Ovary (tissue), 9 donors: ENCODE data around the gene SLC25A36. TPM values are rescaled to one million over a fixed set of nuclear protein-coding genes. Genes with fewer than 3 reads are reported as not detected.
"Not testable (repeated sequence)": the region's sequence is repeated elsewhere in the genome, so short reads cannot be mapped to it uniquely, and the experiment has no call there.

Experiments used
- DNase-seq, 5 donors: peaks; one replicate each; pipeline ENCODE4 v3.0.0-alpha.2; 2019 to 2020
- H3K27ac ChIP-seq, 2 donors: fragments of 200-600 bp; one replicate each; pipeline versions ENCODE4 v1.5.1 to v1.8.0; 2019 to 2022
- H3K27me3 ChIP-seq: fragments of 200-600 bp; one replicate; pipeline ENCODE4 v1.8.0; 2022
- H3K36me3 ChIP-seq: fragments of 200-600 bp; sonication (generic); one replicate; pipeline ENCODE4 v1.5.1; 2019
- H3K4me1 ChIP-seq: one replicate; pipeline ENCODE4 v1.8.1; 2013; ENCODE audit warnings: mild to moderate bottlenecking, moderate library complexity; ENCODE audit not compliant: insufficient read depth
- H3K4me3 ChIP-seq: fragments of 200-600 bp; sonication (generic); one replicate; pipeline ENCODE4 v1.5.1; 2017
- H3K9me3 ChIP-seq, 2 donors: fragments of 200-600 bp in 1 of 2; sonication (generic) in 1 of 2; one replicate each; pipeline versions ENCODE4 v1.5.1 to v1.8.1; 2013 to 2019; ENCODE audit warnings: mild to moderate bottlenecking in 1 of 2, moderate library complexity in 1 of 2
- CTCF ChIP-seq, 3 donors: fragments of 450-650 bp in 2 of 3; fragments of 200-600 bp in 1 of 3; IDR thresholded peaks; one replicate each; pipeline versions ENCODE4 v1.5.1 to v1.8.0; 2016 to 2022; ENCODE audit warnings: antibody characterized with exemption in 3 of 3, mild to moderate bottlenecking in 1 of 3
- EP300 ChIP-seq: sonication (generic); formaldehyde crosslinking; IDR thresholded peaks from one replicate; pipeline ENCODE4 v1.6.1; 2017; ENCODE audit warnings: antibody characterized with exemption
- POLR2A ChIP-seq: fragments of 450-650 bp; IDR thresholded peaks from one replicate; pipeline ENCODE4 v1.6.1; 2017; ENCODE audit warnings: antibody characterized with exemption, mild to moderate bottlenecking, moderate library complexity
- WGBS, 3 donors: extraction: QIAGEN DNeasy Blood & Tissue Kit in 1 of 3; methylation state at CpG; one replicate each; pipeline versions ENCODE4 v1.1.5 to v1.1.7; 2013 to 2017; 5-methylcytosine and 5-hydroxymethylcytosine counted together
- intact Hi-C, 4 donors: fragments of 100-400 bp; cut with DNase I; formaldehyde crosslinking; loops; one replicate each; pipeline versions ENCODE4 v1.11.0 to v1.15.1; 2022 to 2023
- polyA plus RNA-seq, 2 donors: library from polyadenylated mRNA; stranded (reverse); fragments of 200-250 nt in 1 of 2; fragments of 350-450 nt in 1 of 2; fragmentation: Illumina TruSeq in 1 of 2; extraction: RNeasy Lipid Tissue Mini Kit (QIAGEN cat#74804) in 1 of 2; gene quantifications; one replicate each; pipeline ENCODE4 v1.2.3, GENCODE V29; 2013 to 2014
- total RNA-seq, 7 donors: library from RNA; depleted of rRNA in 2 of 7; stranded (reverse); fragments of >200 nt in 2 of 7; fragmentation: NEBNext Ultra II Directional in 3 of 7; extraction: Animal tissue kit (Norgen Biotek cat#: 25700) in 3 of 7; gene quantifications; one replicate each; pipeline versions ENCODE4 v1.1.0 to v1.2.4, GENCODE V29; 2016 to 2023
- donor health status: DM: no; HTN: no; CAD: no; lungs with moderate emphysema.
- donor health status: DM: no; HTN: no; CAD: no.
- donor health status: Bipolar disorder and iron deficiency.
- donor health status: DM: yes; HTN: yes; CAD: no.
- donor health status: DM: no; HTN: no; CAD: no.
- donor health status: DM: yes; HTN: yes; CAD: no.

SLC25A36 gene
- total and polyA plus RNA-seq, 9 donors: 34.7 to 99.3 (median 76.4) TPM

GRCh38 chr3:141011232-141011996, 69.8 kb downstream of the SLC25A36 start:
- peak; percentile 54 to 85 (median 74) for DNase-seq
- intact Hi-C loops: loop anchor here (5.0 to 10.0 kb wide), 2 partner anchors 91 to 93 kb away; no protein-coding TSS in a partner anchor
- Histone ChIP-seq H3K4me3 (no peak overlapping the region), H3K27ac (no peak overlapping the region), H3K27me3 (no peaks in the 10 kb centered on the region), H3K9me3 (no peaks in the 10 kb centered on the region), H3K36me3 (no peaks in the 10 kb centered on the region), H3K4me1 (peaks cover 2% of the 10 kb centered on the region)
- WGBS, 3 donors: 14 to 15% (median 15%) methylated on average over 13 of the region's 13 CpGs
- TF ChIP-seq EP300 (no peak), CTCF (IDR thresholded peaks at IDR 0.05) (peak; percentile 48 to 63 (median 52))

- WGBS, 3 donors: 57 to 69% (median 63%) methylated on average over 4 of the region's 4 CpGs
- no peaks in the 10 kb centered on the region for H3K9me3 ChIP-seq
- H3K27ac ChIP-seq: no peak overlapping the region
- H3K4me1 ChIP-seq: peaks cover 2% of the 10 kb centered on the region
- TF ChIP-seq EP300 (no peak), CTCF (IDR thresholded peaks at IDR 0.05) (no peak), POLR2A (no peak)
- intact Hi-C loops: loop anchor here (5.0 to 10.0 kb wide), 2 partner anchors 90 to 93 kb away; no protein-coding TSS in a partner anchor
- no peak for DNase-seq
- no peaks in the 10 kb centered on the region for H3K27me3 ChIP-seq
- H3K4me3 ChIP-seq: no peak overlapping the region
- no peaks in the 10 kb centered on the region for H3K36me3 ChIP-seq
These were observed 70.3 kb downstream of the SLC25A36 start for GRCh38 chr3:141011997-141012262.

GRCh38 chr3:141012571-141012970, 70.9 kb downstream of the SLC25A36 start:
- Histone ChIP-seq H3K4me1 (peaks cover 2% of the 10 kb centered on the region), H3K4me3 (no peak overlapping the region), H3K36me3 (no peaks in the 10 kb centered on the region), H3K9me3 (no peaks in the 10 kb centered on the region), H3K27ac (no peak overlapping the region), H3K27me3 (no peaks in the 10 kb centered on the region)
- no peak for TF ChIP-seq POLR2A
- no peak for TF ChIP-seq EP300
- TF ChIP-seq CTCF (IDR thresholded peaks at IDR 0.05): no peak
- intact Hi-C loops: loop anchor here (5.0 to 10.0 kb wide), 2 partner anchors 90 to 92 kb away; no protein-coding TSS in a partner anchor
- no peak for DNase-seq
- WGBS, 3 donors: 80 to 95% (median 86%) methylated on average over 2 of the region's 2 CpGs

GRCh38 chr3:141015481-141015880, 73.8 kb downstream of the SLC25A36 start:
- WGBS, 3 donors: 72 to 85% (median 78%) methylated on average over 3 of the region's 3 CpGs
- TF ChIP-seq CTCF (IDR thresholded peaks at IDR 0.05) (no peak), EP300 (no peak), POLR2A (no peak)
- H3K4me1 ChIP-seq: peaks cover 2% of the 10 kb centered on the region
- H3K36me3 ChIP-seq: no peaks in the 10 kb centered on the region
- intact Hi-C loops: loop anchor here in 3 of 4 donors (10.0 kb wide), 1 partner anchor 89 kb away; no protein-coding TSS in a partner anchor
- no peak overlapping the region for H3K27ac ChIP-seq
- H3K9me3 ChIP-seq: no peaks in the 10 kb centered on the region
- H3K27me3 ChIP-seq: no peaks in the 10 kb centered on the region
- no peak for DNase-seq
- no peak overlapping the region for H3K4me3 ChIP-seq

- H3K4me3 ChIP-seq, H3K4me1 ChIP-seq, H3K27me3 ChIP-seq, H3K36me3 ChIP-seq, H3K9me3 ChIP-seq, DNase-seq, H3K27ac ChIP-seq: not testable (repeated sequence)
- intact Hi-C loops: loop anchor here in 3 of 4 donors (10.0 kb wide), 1 partner anchor 87 kb away; no protein-coding TSS in a partner anchor
- 82 to 85% (median 83%) methylated on average over 21 to 23 of the region's 23 CpGs for WGBS, 3 donors
These were observed 76.0 kb downstream of the SLC25A36 start for GRCh38 chr3:141017366-141018322.
